Measurements from ENCODE around the gene DNAL1. TPM values are rescaled to one million over a fixed set of nuclear protein-coding genes. Genes with fewer than 3 reads are reported as not detected.

DNAL1 gene
- polyA plus RNA-seq, 1 donor (not counting 4 experiments of a cell fraction or from before 2014, with no cell fraction given) = 8.4 TPM

GRCh38 chr14:73712540-73713180, 67.9 kb downstream of the DNAL1 start:
- Histone ChIP-seq H3K9me3 (ENCODE audit: control insufficient read depth, low read depth, low read length) (no peaks in the 10 kb centered on the region), H3K36me3 (ENCODE audit: control insufficient read depth in 2 of 2, extremely low read depth in 1 of 2, insufficient read depth in 2 of 2, low read length in 2 of 2) (peaks cover 4 to 14% of the 10 kb centered on the region in 2 experiments), H4K20me1 (ENCODE audit: control insufficient read depth, extremely low read depth, insufficient read depth, low read length) (peaks cover 3% of the 10 kb centered on the region), H3K9ac (ENCODE audit: control insufficient read depth, extremely low read depth, insufficient read depth, low read length) (no peak overlapping the region), H3K27me3 (ENCODE audit: control insufficient read depth, extremely low read depth, insufficient read depth, low read length) (no peaks in the 10 kb centered on the region), H3K79me2 (ENCODE audit: control insufficient read depth, insufficient read depth, low read length) (peaks cover 15% of the 10 kb centered on the region), H3K27ac (ENCODE audit: control insufficient read depth, insufficient read depth, low read length) (no peak overlapping the region), H3K4me1 (ENCODE audit: control insufficient read depth, extremely low read depth, insufficient read depth, low read length) (peaks cover 18% of the 10 kb centered on the region), H3K4me2 (ENCODE audit: control insufficient read depth, extremely low read depth, insufficient read depth, low read depth, low read length) (peak overlapping the region; percentile 93), H3K9me1 (ENCODE audit: control insufficient read depth, extremely low read depth, insufficient read depth, low read length) (no peaks in the 10 kb centered on the region), H2AFZ (ENCODE audit: control insufficient read depth, low read length) (no peak overlapping the region), H3K4me3 (ENCODE audit: control insufficient read depth in 2 of 3, extremely low read depth in 1 of 3, insufficient read depth in 2 of 3, low read depth in 1 of 3, low read length in 3 of 3) (peak overlapping the region; percentile 57 to 82 (median 75))
- TF ChIP-seq EZH2 (IDR thresholded peaks at IDR 0.05; ENCODE audit: low read length) (no peak), CTCF (optimal IDR thresholded peaks at IDR 0.05 in 1 of 3, IDR thresholded peaks at IDR 0.05 in 1 of 3, conservative IDR thresholded peaks at IDR 0.05 in 1 of 3; ENCODE audit: extremely low read depth in 1 of 3, insufficient read depth in 2 of 3, low read length in 3 of 3) (no peak)
- dilution Hi-C loops (cut with MboI; ENCODE audit: extremely low pct_ligation_motif_present, low sequenced_read_pairs) = no loop called here
- FAIRE-seq (no peak), DNase-seq (ENCODE audit: low read depth, low spot score) (no peak)

GRCh38 chr14:73713206-73713802, 68.5 kb downstream of the DNAL1 start:
- FAIRE-seq (no peak), DNase-seq (ENCODE audit: low read depth, low spot score) (no peak)
- H3K4me1 ChIP-seq (ENCODE audit: control insufficient read depth, extremely low read depth, insufficient read depth, low read length) = peaks cover 18% of the 10 kb centered on the region
- H3K36me3 ChIP-seq (ENCODE audit: control insufficient read depth in 2 of 2, extremely low read depth in 1 of 2, insufficient read depth in 2 of 2, low read length in 2 of 2) = peaks cover 10 to 17% of the 10 kb centered on the region in 2 experiments
- H3K9ac ChIP-seq (ENCODE audit: control insufficient read depth, extremely low read depth, insufficient read depth, low read length) = peak overlapping the region; percentile 78
- H3K4me2 ChIP-seq (ENCODE audit: control insufficient read depth, extremely low read depth, insufficient read depth, low read depth, low read length) = peak overlapping the region; percentile 93
- H3K27ac ChIP-seq (ENCODE audit: control insufficient read depth, insufficient read depth, low read length) = no peak overlapping the region
- H4K20me1 ChIP-seq (ENCODE audit: control insufficient read depth, extremely low read depth, insufficient read depth, low read length) = peaks cover 3% of the 10 kb centered on the region
- H3K27me3 ChIP-seq (ENCODE audit: control insufficient read depth, extremely low read depth, insufficient read depth, low read length) = no peaks in the 10 kb centered on the region
- peaks cover 15% of the 10 kb centered on the region for H3K79me2 ChIP-seq (ENCODE audit: control insufficient read depth, insufficient read depth, low read length)
- dilution Hi-C loops (cut with MboI; ENCODE audit: extremely low pct_ligation_motif_present, low sequenced_read_pairs) = no loop called here
- no peaks in the 10 kb centered on the region for H3K9me1 ChIP-seq (ENCODE audit: control insufficient read depth, extremely low read depth, insufficient read depth, low read length)
- peak overlapping the region; percentile 86 for H2AFZ ChIP-seq (ENCODE audit: control insufficient read depth, low read length)
- H3K9me3 ChIP-seq (ENCODE audit: control insufficient read depth, low read depth, low read length) = no peaks in the 10 kb centered on the region
- peak overlapping the region; percentile 57 to 82 (median 75) for H3K4me3 ChIP-seq (ENCODE audit: control insufficient read depth in 2 of 3, extremely low read depth in 1 of 3, insufficient read depth in 2 of 3, low read depth in 1 of 3, low read length in 3 of 3)
- no peak for TF ChIP-seq CTCF (optimal IDR thresholded peaks at IDR 0.05 in 1 of 3, IDR thresholded peaks at IDR 0.05 in 1 of 3, conservative IDR thresholded peaks at IDR 0.05 in 1 of 3; ENCODE audit: extremely low read depth in 1 of 3, insufficient read depth in 2 of 3, low read length in 3 of 3)
- TF ChIP-seq EZH2 (IDR thresholded peaks at IDR 0.05; ENCODE audit: low read length) = no peak

All from keratinocyte (primary cell).